22Rv1 (cell line): ENCODE results near the gene GFER.

ENCODE experiments used
- CTCF ChIP-seq: fragments of 450-650 bp; IDR thresholded peaks from 2 replicates; pipeline ENCODE4 v1.5.1; 2017; ENCODE audit warnings: mild to moderate bottlenecking
- ZFX ChIP-seq: fragments of 450-650 bp; IDR thresholded peaks from 2 replicates; pipeline ENCODE4 v1.6.1; 2017; ENCODE audit warnings: antibody characterized with exemption, borderline replicate concordance

- TF ChIP-seq CTCF (no peak), ZFX (no peak)
These were observed 41.8 kb upstream of the GFER start for GRCh38 chr16:1942047-1942809.
